Measurements from ENCODE around the gene KCNT2. TPM values are rescaled to one million over a fixed set of nuclear protein-coding genes. Genes with fewer than 3 reads are reported as not detected.
"Not testable (repeated sequence)": the region's sequence is repeated elsewhere in the genome, so short reads cannot be mapped to it uniquely, and the experiment has no call there.

Gene KCNT2
- total and polyA plus RNA-seq, 2 donors (not counting 3 experiments of a cell fraction or from before 2014, with no cell fraction given) = 0.46 to 1.6 TPM

GRCh38 chr1:196271212-196271947 is 336.9 kb downstream of the KCNT2 start:
- no TSS peak for BruUV-seq (replicated peaks)
- Histone ChIP-seq H3K36me3 (ENCODE audit: control insufficient read depth in 2 of 2, extremely low read depth in 1 of 2, insufficient read depth in 2 of 2, low read length in 2 of 2) (no peaks in the 10 kb centered on the region), H3K9me1 (replicated peaks; ENCODE audit: control insufficient read depth, extremely low read depth, insufficient read depth, low read length) (no peaks in the 10 kb centered on the region), H3K27me3 (ENCODE audit: control insufficient read depth in 2 of 2, insufficient read depth in 2 of 2, low read length in 2 of 2) (no peaks in the 10 kb centered on the region), H2AFZ (ENCODE audit: low read depth, low read length) (no peak overlapping the region), H3K4me1 (ENCODE audit: control insufficient read depth, extremely low read depth, insufficient read depth, low read length) (no peaks in the 10 kb centered on the region), H3K27ac (ENCODE audit: insufficient read depth, low read depth, low read length) (no peak overlapping the region), H3K9me3 (replicated peaks; ENCODE audit: control insufficient read depth, insufficient read depth, low read length) (no peaks in the 10 kb centered on the region), H3K9ac (replicated peaks; ENCODE audit: extremely low read depth, insufficient read depth, low read length) (no peak overlapping the region), H3K4me3 (replicated peaks in 1 of 3; ENCODE audit: insufficient read depth in 1 of 3, low read depth in 1 of 3, low read length in 3 of 3) (no peak overlapping the region), H3K4me2 (ENCODE audit: insufficient read depth, low read length) (no peak overlapping the region), H3K79me2 (ENCODE audit: control insufficient read depth, insufficient read depth, low read length) (no peaks in the 10 kb centered on the region), H4K20me1 (replicated peaks; ENCODE audit: control insufficient read depth, extremely low read depth, insufficient read depth, low read length) (no peaks in the 10 kb centered on the region)
- ChIA-PET POLR2A (no interaction called here), CTCF (interaction anchor here (1.2 kb wide), 1 partner anchor 8 kb away, joined by 6 read pairs; no protein-coding TSS in a partner anchor)
- intact Hi-C loops (cut with micrococcal nuclease) (no loop called here), dilution Hi-C loops (cut with MboI; ENCODE audit: extremely low pct_ligation_motif_present, low sequenced_read_pairs) (no loop called here)
- no peak for FAIRE-seq
- no peak for DNase-seq (ENCODE audit: low read depth, low spot score)
- TF ChIP-seq MYC (IDR thresholded peaks at IDR 0.05; ENCODE audit: low read depth, low read length) (no peak), JUN (IDR thresholded peaks at IDR 0.05; ENCODE audit: borderline replicate concordance, insufficient read depth, insufficient read length, low read depth) (no peak), POLR2A (IDR thresholded peaks at IDR 0.05; ENCODE audit: low read depth, low read length) (no peak), GATA2 (IDR thresholded peaks at IDR 0.05; ENCODE audit: insufficient read depth, insufficient read length, low read depth, low read length) (no peak), CTCF (IDR thresholded peaks at IDR 0.05; ENCODE audit: extremely low read depth in 1 of 2, insufficient read depth in 1 of 2, low read depth in 1 of 2, low read length in 2 of 2) (no peak), POLR2AphosphoS5 (IDR thresholded peaks at IDR 0.05; ENCODE audit: insufficient read depth, low read depth, low read length) (no peak), EZH2 (IDR thresholded peaks at IDR 0.05; ENCODE audit: borderline replicate concordance, low read depth, low read length, severe bottlenecking) (no peak), FOS (IDR thresholded peaks at IDR 0.05; ENCODE audit: borderline replicate concordance, insufficient read depth, low read length) (no peak)
- TF ChIP-seq, protein P1, sequence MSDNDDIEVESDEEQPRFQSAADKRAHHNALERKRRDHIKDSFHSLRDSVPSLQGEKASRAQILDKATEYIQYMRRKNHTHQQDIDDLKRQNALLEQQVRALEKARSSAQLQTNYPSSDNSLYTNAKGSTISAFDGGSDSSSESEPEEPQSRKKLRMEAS (IDR thresholded peaks at IDR 0.05; ENCODE audit: insufficient read depth, insufficient read length) = no peak

DNA sequence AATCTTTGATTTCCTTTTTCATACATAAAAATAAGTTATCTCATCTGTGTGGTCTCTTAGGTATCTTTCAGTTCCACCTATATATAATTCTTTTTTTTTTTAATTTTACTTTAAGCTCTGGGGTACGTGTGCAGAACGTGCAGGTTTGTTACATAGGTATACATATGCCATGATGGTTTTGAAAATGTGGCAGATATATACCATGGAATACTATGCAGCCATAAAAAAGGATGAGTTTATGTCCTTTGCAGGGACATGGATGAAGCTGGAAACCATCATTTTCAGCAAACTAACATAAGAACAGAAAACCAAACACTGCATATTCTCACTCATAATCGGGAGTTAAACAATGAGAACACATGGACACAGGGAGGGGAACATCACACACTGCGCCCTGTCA is 345.2 kb downstream of the KCNT2 start:
- H3K9me3 ChIP-seq (replicated peaks; ENCODE audit: control insufficient read depth, insufficient read depth, low read length); H3K36me3 ChIP-seq (ENCODE audit: control insufficient read depth in 2 of 2, extremely low read depth in 1 of 2, insufficient read depth in 2 of 2, low read length in 2 of 2); H3K9ac ChIP-seq (replicated peaks; ENCODE audit: extremely low read depth, insufficient read depth, low read length); BruUV-seq (replicated peaks); H3K9me1 ChIP-seq (replicated peaks; ENCODE audit: control insufficient read depth, extremely low read depth, insufficient read depth, low read length); DNase-seq (ENCODE audit: low read depth, low spot score); H3K4me3 ChIP-seq (replicated peaks in 1 of 3; ENCODE audit: insufficient read depth in 1 of 3, low read depth in 1 of 3, low read length in 3 of 3); H3K27ac ChIP-seq (ENCODE audit: insufficient read depth, low read depth, low read length); FAIRE-seq; dilution Hi-C loops (cut with MboI; ENCODE audit: extremely low pct_ligation_motif_present, low sequenced_read_pairs); H4K20me1 ChIP-seq (replicated peaks; ENCODE audit: control insufficient read depth, extremely low read depth, insufficient read depth, low read length); H2AFZ ChIP-seq (ENCODE audit: low read depth, low read length); POLR2A ChIA-PET; H3K4me1 ChIP-seq (ENCODE audit: control insufficient read depth, extremely low read depth, insufficient read depth, low read length); H3K79me2 ChIP-seq (ENCODE audit: control insufficient read depth, insufficient read depth, low read length); H3K4me2 ChIP-seq (ENCODE audit: insufficient read depth, low read length); intact Hi-C loops (cut with micrococcal nuclease); H3K27me3 ChIP-seq (ENCODE audit: control insufficient read depth in 2 of 2, insufficient read depth in 2 of 2, low read length in 2 of 2): not testable (repeated sequence)
- CTCF ChIA-PET = interaction anchor here (1.1 kb wide), 2 partner anchors 9 to 115 kb away, joined by 4 to 6 read pairs; no protein-coding TSS in a partner anchor
